ENCODE data around the gene RCN2. TPM values are rescaled to one million over a fixed set of nuclear protein-coding genes. Genes with fewer than 3 reads are reported as not detected.
"Not testable (repeated sequence)": the region's sequence is repeated elsewhere in the genome, so short reads cannot be mapped to it uniquely, and the experiment has no call there.

The RCN2 gene
- total and polyA plus RNA-seq, 2 experiments from 2014 or later = 144 to 153 TPM

- Histone ChIP-seq H2AFZ (no peak overlapping the region), H3K4me3 (no peak overlapping the region), H3K27ac (no peak overlapping the region), H3K4me1 (ENCODE audit: insufficient read depth) (peaks cover 3% of the 10 kb centered on the region), H3K27me3 (no peaks in the 10 kb centered on the region), H3K9me3 (ENCODE audit: low read depth) (no peaks in the 10 kb centered on the region), H3K36me3 (replicated peaks; ENCODE audit: insufficient read depth, low read depth) (no peaks in the 10 kb centered on the region), H3K79me2 (no peaks in the 10 kb centered on the region), H3K4me2 (no peak overlapping the region), H4K20me1 (ENCODE audit: insufficient read depth, poor library complexity, severe bottlenecking) (no peaks in the 10 kb centered on the region), H3K9me2 (replicated peaks; ENCODE audit: insufficient read depth) (no peaks in the 10 kb centered on the region)
- DNase-seq (ENCODE audit: low spot score) = no peak
- 78% methylated on average over 6 of the region's 6 CpGs for whole genome bisulfite sequencing (ENCODE audit: low lambda C conversion rate, missing lambda C conversion rate)
- TF ChIP-seq, protein P1, sequence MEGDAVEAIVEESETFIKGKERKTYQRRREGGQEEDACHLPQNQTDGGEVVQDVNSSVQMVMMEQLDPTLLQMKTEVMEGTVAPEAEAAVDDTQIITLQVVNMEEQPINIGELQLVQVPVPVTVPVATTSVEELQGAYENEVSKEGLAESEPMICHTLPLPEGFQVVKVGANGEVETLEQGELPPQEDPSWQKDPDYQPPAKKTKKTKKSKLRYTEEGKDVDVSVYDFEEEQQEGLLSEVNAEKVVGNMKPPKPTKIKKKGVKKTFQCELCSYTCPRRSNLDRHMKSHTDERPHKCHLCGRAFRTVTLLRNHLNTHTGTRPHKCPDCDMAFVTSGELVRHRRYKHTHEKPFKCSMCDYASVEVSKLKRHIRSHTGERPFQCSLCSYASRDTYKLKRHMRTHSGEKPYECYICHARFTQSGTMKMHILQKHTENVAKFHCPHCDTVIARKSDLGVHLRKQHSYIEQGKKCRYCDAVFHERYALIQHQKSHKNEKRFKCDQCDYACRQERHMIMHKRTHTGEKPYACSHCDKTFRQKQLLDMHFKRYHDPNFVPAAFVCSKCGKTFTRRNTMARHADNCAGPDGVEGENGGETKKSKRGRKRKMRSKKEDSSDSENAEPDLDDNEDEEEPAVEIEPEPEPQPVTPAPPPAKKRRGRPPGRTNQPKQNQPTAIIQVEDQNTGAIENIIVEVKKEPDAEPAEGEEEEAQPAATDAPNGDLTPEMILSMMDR (IDR thresholded peaks at IDR 0.05; ENCODE audit: poor library complexity) = no peak
- TF ChIP-seq EZH2phosphoT487 (IDR thresholded peaks at IDR 0.05; ENCODE audit: low read depth, severe bottlenecking, unreplicated experiment) (no peak), EZH2 (IDR thresholded peaks at IDR 0.05; ENCODE audit: borderline replicate concordance) (no peak)
Observed at GRCh38 chr15:76961268-76962011, 29.9 kb downstream of the RCN2 start.

DNA sequence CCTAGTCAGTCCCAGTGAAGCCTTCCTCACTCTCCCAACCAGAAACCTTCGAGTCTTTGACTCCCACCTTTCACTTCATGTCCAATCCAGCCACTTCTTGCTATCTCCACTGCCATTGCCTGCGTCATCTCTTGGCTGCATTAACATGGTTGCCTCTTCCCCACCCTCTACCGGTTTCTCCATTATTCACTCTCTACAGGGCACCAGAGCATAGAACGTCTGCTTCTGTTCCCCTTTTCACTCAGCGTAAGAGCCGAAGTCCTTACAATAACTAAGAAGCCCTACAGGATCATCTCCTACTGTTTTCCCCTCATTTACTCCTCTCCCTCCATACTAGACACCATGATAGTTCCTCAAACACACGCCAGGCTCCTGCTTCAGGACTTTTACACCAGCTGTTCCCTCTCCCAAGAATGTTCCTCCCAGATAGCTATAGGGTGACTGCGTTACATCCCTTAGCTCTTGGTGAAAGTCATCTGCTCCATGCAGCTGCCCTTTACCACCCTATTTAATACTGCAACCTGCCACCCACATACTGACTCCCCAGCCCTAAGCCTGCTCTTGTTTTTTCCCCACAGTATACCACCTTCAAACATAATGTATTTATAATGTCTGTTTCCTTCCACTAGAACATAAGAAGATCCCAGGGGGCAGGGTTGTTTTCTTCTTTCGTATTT, 30.9 kb downstream of the RCN2 start:
- no peaks in the 10 kb centered on the region for H4K20me1 ChIP-seq (ENCODE audit: insufficient read depth, poor library complexity, severe bottlenecking)
- H3K79me2 ChIP-seq = no peaks in the 10 kb centered on the region
- no peak for DNase-seq (ENCODE audit: low spot score)
- H3K27me3 ChIP-seq = no peaks in the 10 kb centered on the region
- H3K27ac ChIP-seq = no peak overlapping the region
- peaks cover 3% of the 10 kb centered on the region for H3K4me1 ChIP-seq (ENCODE audit: insufficient read depth)
- H3K36me3 ChIP-seq (replicated peaks; ENCODE audit: insufficient read depth, low read depth) = no peaks in the 10 kb centered on the region
- TF ChIP-seq, protein P1 (IDR thresholded peaks at IDR 0.05; ENCODE audit: poor library complexity) = no peak
- TF ChIP-seq EZH2phosphoT487 (IDR thresholded peaks at IDR 0.05; ENCODE audit: low read depth, severe bottlenecking, unreplicated experiment) = no peak
- no peak for TF ChIP-seq EZH2 (IDR thresholded peaks at IDR 0.05; ENCODE audit: borderline replicate concordance)
- 95% methylated on average over 9 of the region's 9 CpGs for WGBS (ENCODE audit: low lambda C conversion rate, missing lambda C conversion rate)
- no peaks in the 10 kb centered on the region for H3K9me2 ChIP-seq (replicated peaks; ENCODE audit: insufficient read depth)
- no peak overlapping the region for H3K4me3 ChIP-seq
- H2AFZ ChIP-seq = no peak overlapping the region
- no peaks in the 10 kb centered on the region for H3K9me3 ChIP-seq (ENCODE audit: low read depth)
- H3K4me2 ChIP-seq = no peak overlapping the region

DNA sequence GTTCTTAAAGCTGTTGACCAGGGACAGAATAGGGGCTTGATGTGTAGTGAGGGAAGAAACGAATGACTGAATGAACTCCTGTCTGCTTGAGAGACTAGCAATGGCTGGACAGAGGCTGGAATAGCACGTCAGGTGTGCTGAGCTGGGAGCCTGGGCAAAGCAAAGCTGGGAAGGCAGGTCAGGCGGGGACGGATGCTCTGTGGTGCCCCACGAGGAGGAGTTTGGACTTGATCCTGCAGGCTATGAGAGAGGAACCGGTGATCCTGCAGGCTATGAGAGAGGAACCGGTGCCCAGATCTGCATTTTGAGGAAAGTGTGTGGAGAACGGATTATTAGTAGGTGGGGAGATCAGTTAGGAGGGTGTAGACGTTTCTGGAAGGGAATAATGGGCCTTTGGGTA, 32.0 kb downstream of the RCN2 start:
- H3K4me2 ChIP-seq = peak overlapping the region; percentile 17
- no peak for DNase-seq (ENCODE audit: low spot score)
- H3K4me1 ChIP-seq (ENCODE audit: insufficient read depth) = peaks cover 3% of the 10 kb centered on the region
- H3K36me3 ChIP-seq (replicated peaks; ENCODE audit: insufficient read depth, low read depth) = no peaks in the 10 kb centered on the region
- H3K4me3 ChIP-seq = no peak overlapping the region
- no peak overlapping the region for H2AFZ ChIP-seq
- TF ChIP-seq EZH2 (IDR thresholded peaks at IDR 0.05; ENCODE audit: borderline replicate concordance) = no peak
- H3K27me3 ChIP-seq = no peaks in the 10 kb centered on the region
- H3K27ac ChIP-seq = no peak overlapping the region
- WGBS (ENCODE audit: low lambda C conversion rate, missing lambda C conversion rate) = 64% methylated on average over 9 of the region's 9 CpGs
- no peaks in the 10 kb centered on the region for H4K20me1 ChIP-seq (ENCODE audit: insufficient read depth, poor library complexity, severe bottlenecking)
- no peaks in the 10 kb centered on the region for H3K9me2 ChIP-seq (replicated peaks; ENCODE audit: insufficient read depth)
- H3K79me2 ChIP-seq = no peaks in the 10 kb centered on the region
- no peaks in the 10 kb centered on the region for H3K9me3 ChIP-seq (ENCODE audit: low read depth)

- no peak for DNase-seq (ENCODE audit: low spot score)
- no peaks in the 10 kb centered on the region for H3K36me3 ChIP-seq (replicated peaks; ENCODE audit: insufficient read depth, low read depth)
- H3K4me1 ChIP-seq (ENCODE audit: insufficient read depth) = peaks cover 3% of the 10 kb centered on the region
- H3K79me2 ChIP-seq = no peaks in the 10 kb centered on the region
- H3K4me3 ChIP-seq = no peak overlapping the region
- H3K27ac ChIP-seq = no peak overlapping the region
- TF ChIP-seq, protein P1 (IDR thresholded peaks at IDR 0.05; ENCODE audit: poor library complexity) = no peak
- TF ChIP-seq EZH2phosphoT487 (IDR thresholded peaks at IDR 0.05; ENCODE audit: low read depth, severe bottlenecking, unreplicated experiment) (no peak), EZH2 (IDR thresholded peaks at IDR 0.05; ENCODE audit: borderline replicate concordance) (no peak)
- H3K4me2 ChIP-seq = peak overlapping the region; percentile 17
- H3K9me2 ChIP-seq (replicated peaks; ENCODE audit: insufficient read depth) = no peaks in the 10 kb centered on the region
- no peaks in the 10 kb centered on the region for H3K9me3 ChIP-seq (ENCODE audit: low read depth)
- H4K20me1 ChIP-seq (ENCODE audit: insufficient read depth, poor library complexity, severe bottlenecking) = no peaks in the 10 kb centered on the region
- H2AFZ ChIP-seq = no peak overlapping the region
- no peaks in the 10 kb centered on the region for H3K27me3 ChIP-seq
- WGBS (ENCODE audit: low lambda C conversion rate, missing lambda C conversion rate) = 31% methylated on average over 5 of the region's 5 CpGs
Observed at GRCh38 chr15:76964157-76964556, 32.6 kb downstream of the RCN2 start.

GRCh38 chr15:76966051-76966450, 34.5 kb downstream of the RCN2 start:
- H3K4me3 ChIP-seq = not testable (repeated sequence)

More at GRCh38 chr15:76966051-76966450, 34.5 kb downstream of the RCN2 start:
- not testable (repeated sequence) for H3K27ac ChIP-seq; H3K9me3 ChIP-seq (ENCODE audit: low read depth); H3K9me2 ChIP-seq (replicated peaks; ENCODE audit: insufficient read depth); H3K27me3 ChIP-seq; H3K36me3 ChIP-seq (replicated peaks; ENCODE audit: insufficient read depth, low read depth); DNase-seq (ENCODE audit: low spot score); H2AFZ ChIP-seq; H3K4me1 ChIP-seq (ENCODE audit: insufficient read depth); H3K79me2 ChIP-seq; H4K20me1 ChIP-seq (ENCODE audit: insufficient read depth, poor library complexity, severe bottlenecking); H3K4me2 ChIP-seq
- WGBS (ENCODE audit: low lambda C conversion rate, missing lambda C conversion rate) = 82% methylated on average over 7 of the region's 7 CpGs
